Measurements from ENCODE around the gene FHIP1B.

- TF ChIP-seq CTCF (IDR thresholded peaks at IDR 0.05), result peak; percentile 20
- no peak for TF ChIP-seq EZH2 (IDR thresholded peaks at IDR 0.05)
- no peak for TF ChIP-seq EZH2phosphoT487 (IDR thresholded peaks at IDR 0.05)
Measured at GRCh38 chr11:6269994-6270393, 35.6 kb upstream of the FHIP1B start.
